Testis (tissue), 3 donors: Measurements from ENCODE around the gene MAPK11. TPM values are rescaled to one million over a fixed set of nuclear protein-coding genes. Genes with fewer than 3 reads are reported as not detected.

ENCODE experiments used
- DNase-seq: peaks from one replicate; pipeline ENCODE4 v3.0.0-alpha.2; 2019
- H3K27ac ChIP-seq, 2 donors: fragments of 200-600 bp; sonication (generic); one replicate each; pipeline ENCODE4 v1.5.1; 2019
- H3K27me3 ChIP-seq: fragments of 200-600 bp; sonication (generic); one replicate; pipeline ENCODE4 v1.5.1; 2019
- H3K36me3 ChIP-seq: fragments of 200-600 bp; sonication (generic); one replicate; pipeline ENCODE4 v1.5.1; 2017; ENCODE audit warnings: low read depth; ENCODE audit errors: missing control alignments
- H3K4me1 ChIP-seq: fragments of 200-600 bp; sonication (generic); one replicate; pipeline ENCODE4 v1.5.1; 2019
- H3K4me3 ChIP-seq, 2 donors: fragments of 200-600 bp; sonication (generic); one replicate each; pipeline ENCODE4 v1.5.1; 2017 to 2019
- H3K9me3 ChIP-seq: fragments of 200-600 bp; sonication (generic); one replicate; pipeline ENCODE4 v1.5.1; 2017
- POLR2A ChIP-seq: fragments of 450-650 bp; IDR thresholded peaks from one replicate; pipeline ENCODE4 v1.6.1; 2017; ENCODE audit warnings: antibody characterized with exemption, mild to moderate bottlenecking, moderate library complexity
- WGBS, 2 donors: methylation state at CpG; one replicate each; pipeline ENCODE4 v1.1.5; 2018; 5-methylcytosine and 5-hydroxymethylcytosine counted together
- intact Hi-C: fragments of 100-400 bp; cut with DNase I; formaldehyde crosslinking; loops from one replicate; pipeline ENCODE4 v1.15.1; 2023; ENCODE audit warnings: low total_unique reads
- polyA plus RNA-seq: library from polyadenylated mRNA; stranded (reverse); fragments of 350-450 nt; fragmentation: Illumina TruSeq; extraction: RNeasy Lipid Tissue Mini Kit (QIAGEN cat#74804); gene quantifications from one replicate; pipeline ENCODE4 v1.2.3, GENCODE V29; 2014; ENCODE audit warnings: low read depth, low replicate concordance; ENCODE audit not compliant: insufficient read depth
- total RNA-seq, 2 donors: library from RNA; depleted of rRNA; stranded (reverse); fragments of >200 nt; gene quantifications; one replicate each; pipeline ENCODE4 v1.2.3, GENCODE V29; 2016
- TF ChIP-seq, protein P1 (sequence below), 3 experiments: fragments of 450-650 bp in 2 of 3; fragments of 200-600 bp in 1 of 3; sonication (generic) in 1 of 3; IDR thresholded peaks; one replicate each; pipeline ENCODE4 v1.5.1; 2016 to 2019; ENCODE audit warnings: antibody characterized with exemption in 3 of 3, mild to moderate bottlenecking in 2 of 3, moderate library complexity in 1 of 3

Gene MAPK11
- total and polyA plus RNA-seq, 3 donors from 2014 or later, result 6.4 to 10.7 (median 8.3) TPM

- Histone ChIP-seq H3K4me1 (peaks cover 34% of the 10 kb centered on the region), H3K9me3 (no peaks in the 10 kb centered on the region), H3K36me3 (no peaks in the 10 kb centered on the region), H3K4me3 (no peak overlapping the region), H3K27ac (peak overlapping the region; percentile 55 to 83), H3K27me3 (no peaks in the 10 kb centered on the region)
- no peak for DNase-seq
- intact Hi-C loops, result no loop called here
- TF ChIP-seq POLR2A, result no peak
- TF ChIP-seq, protein P1, sequence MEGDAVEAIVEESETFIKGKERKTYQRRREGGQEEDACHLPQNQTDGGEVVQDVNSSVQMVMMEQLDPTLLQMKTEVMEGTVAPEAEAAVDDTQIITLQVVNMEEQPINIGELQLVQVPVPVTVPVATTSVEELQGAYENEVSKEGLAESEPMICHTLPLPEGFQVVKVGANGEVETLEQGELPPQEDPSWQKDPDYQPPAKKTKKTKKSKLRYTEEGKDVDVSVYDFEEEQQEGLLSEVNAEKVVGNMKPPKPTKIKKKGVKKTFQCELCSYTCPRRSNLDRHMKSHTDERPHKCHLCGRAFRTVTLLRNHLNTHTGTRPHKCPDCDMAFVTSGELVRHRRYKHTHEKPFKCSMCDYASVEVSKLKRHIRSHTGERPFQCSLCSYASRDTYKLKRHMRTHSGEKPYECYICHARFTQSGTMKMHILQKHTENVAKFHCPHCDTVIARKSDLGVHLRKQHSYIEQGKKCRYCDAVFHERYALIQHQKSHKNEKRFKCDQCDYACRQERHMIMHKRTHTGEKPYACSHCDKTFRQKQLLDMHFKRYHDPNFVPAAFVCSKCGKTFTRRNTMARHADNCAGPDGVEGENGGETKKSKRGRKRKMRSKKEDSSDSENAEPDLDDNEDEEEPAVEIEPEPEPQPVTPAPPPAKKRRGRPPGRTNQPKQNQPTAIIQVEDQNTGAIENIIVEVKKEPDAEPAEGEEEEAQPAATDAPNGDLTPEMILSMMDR (IDR thresholded peaks at IDR 0.05), result no peak
- WGBS, 2 donors, result 33 to 67% methylated on average over 1 to 9 of the region's 9 CpGs
Measured at GRCh38 chr22:50308986-50309600, 38.9 kb upstream of the MAPK11 start.

- 23 to 34% methylated on average over 7 of the region's 7 CpGs for WGBS, 2 donors
- H3K27ac ChIP-seq, result peak overlapping the region; percentile 50 to 83
- no peak overlapping the region for H3K4me3 ChIP-seq
- peaks cover 39% of the 10 kb centered on the region for H3K4me1 ChIP-seq
- no peaks in the 10 kb centered on the region for H3K36me3 ChIP-seq
- H3K9me3 ChIP-seq, result no peaks in the 10 kb centered on the region
- TF ChIP-seq POLR2A, result no peak
- TF ChIP-seq, protein P1 (IDR thresholded peaks at IDR 0.05), result no peak
- H3K27me3 ChIP-seq, result no peaks in the 10 kb centered on the region
- DNase-seq, result peak; percentile 82
- intact Hi-C loops, result no loop called here
Measured at GRCh38 chr22:50308597-50308935, 38.4 kb upstream of the MAPK11 start.

GRCh38 chr22:50307890-50308596, 37.9 kb upstream of the MAPK11 start:
- intact Hi-C loops, result no loop called here
- DNase-seq, result no peak

DNA sequence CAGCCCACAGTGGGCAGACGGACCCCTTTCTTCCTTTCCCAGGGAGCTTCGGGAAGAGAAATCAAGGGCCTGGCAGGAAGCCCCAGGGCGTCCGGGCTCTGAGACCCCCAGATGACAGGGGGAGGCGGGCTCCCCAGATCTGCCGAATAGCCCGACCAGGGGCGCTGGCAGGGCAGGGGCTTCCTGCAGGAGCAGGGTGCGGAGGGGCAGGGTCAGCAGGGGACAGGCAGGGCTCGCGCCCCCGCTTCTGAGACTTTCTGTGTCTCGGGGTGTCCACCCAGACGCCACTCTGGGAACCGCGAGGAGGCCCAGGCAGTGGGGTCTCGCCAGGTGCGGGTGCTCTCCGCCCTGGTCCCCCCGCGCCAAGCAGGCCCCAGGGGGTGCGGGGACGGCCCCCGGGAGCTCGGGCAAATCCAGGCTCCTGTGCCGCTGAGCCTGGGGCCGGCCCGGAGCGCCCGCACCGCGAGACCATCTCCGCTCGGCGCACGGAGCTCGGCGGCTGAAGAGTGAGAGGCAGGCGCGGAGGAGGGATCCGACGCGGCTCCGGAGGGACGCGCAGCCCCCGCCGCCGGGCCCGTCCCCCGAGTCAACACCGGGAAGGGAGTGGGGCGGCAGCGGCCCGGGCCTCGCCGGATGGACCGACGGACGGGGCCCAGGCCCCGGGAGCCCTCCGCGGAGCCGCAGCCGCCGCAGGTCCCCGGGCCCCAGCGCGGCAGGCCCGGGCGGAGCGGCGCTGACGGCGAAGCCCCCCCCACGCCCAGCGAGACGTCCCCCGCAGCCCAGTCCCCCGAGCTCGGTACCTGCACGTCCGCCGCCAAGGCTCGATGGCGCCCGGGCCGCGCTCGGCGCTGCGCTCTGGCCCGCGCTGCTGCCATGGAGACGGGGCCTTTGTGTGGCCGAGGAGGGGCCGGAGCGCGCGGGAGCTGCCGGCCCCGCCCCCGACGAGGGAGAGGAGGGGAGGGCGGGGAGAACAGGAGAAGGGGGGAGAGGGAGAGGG, 36.9 kb upstream of the MAPK11 start, which contains the start of gene PLXNB2:
PLXNB2 (minus strand) TSS at position 894 of the 997 bp plus-strand sequence. CDS start 17,062 bp downstream, outside the sequence.
- peak; percentile 86 for DNase-seq
- TF ChIP-seq POLR2A, result no peak
- TF ChIP-seq, protein P1 (IDR thresholded peaks at IDR 0.05), result no peak
- WGBS, 2 donors, result 0 to 1% methylated on average over 20 to 37 of the region's 105 CpGs
- Histone ChIP-seq H3K27me3 (no peaks in the 10 kb centered on the region), H3K4me3 (peak within 1 kb of the TSS; percentile 87 to 89), H3K4me1 (peaks cover 52% of the 10 kb centered on the region), H3K36me3 (no peaks in the 10 kb centered on the region), H3K9me3 (no peaks in the 10 kb centered on the region), H3K27ac (peak within 1 kb of the TSS; percentile 68 to 87)
- intact Hi-C loops, result no loop called here

More at GRCh38 chr22:50307890-50308596, 37.9 kb upstream of the MAPK11 start:
- no peak for TF ChIP-seq POLR2A
- TF ChIP-seq, protein P1 (IDR thresholded peaks at IDR 0.05), result no peak
- H3K27me3 ChIP-seq, result no peaks in the 10 kb centered on the region
- H3K36me3 ChIP-seq, result no peaks in the 10 kb centered on the region
- WGBS, 2 donors, result 32% methylated on average over 13 to 19 of the region's 19 CpGs
- H3K27ac ChIP-seq, result peak overlapping the region; percentile 50 to 83
- peaks cover 45% of the 10 kb centered on the region for H3K4me1 ChIP-seq
- H3K4me3 ChIP-seq, result no peak overlapping the region
- no peaks in the 10 kb centered on the region for H3K9me3 ChIP-seq
